HL-60 (cell line): Measurements from ENCODE around the gene TDRD12.
A peak's percentile ranks its signal among the peaks of the same experiment; 100 is the strongest.
"Not testable (repeated sequence)": the region's sequence is repeated elsewhere in the genome, so short reads cannot be mapped to it uniquely, and the experiment has no call there.

Experiments used
- DNase-seq, 2 experiments: peaks; one replicate each; pipeline ENCODE4 v3.0.0-alpha.2; 2010 to 2020; ENCODE audit warnings: low read depth in 1 of 2, low spot score in 1 of 2
- H3K27ac ChIP-seq: fragments of 250-450 bp; sonication (Bioruptor Pico); replicated peaks from 2 replicates; pipeline ENCODE4 v1.5.1; 2020; ENCODE audit warnings: mild to moderate bottlenecking, moderate library complexity
- H3K27me3 ChIP-seq: fragments of 250-450 bp; sonication (Bioruptor Pico); 2 replicates; pipeline ENCODE4 v1.5.1; 2021; ENCODE audit warnings: mild to moderate bottlenecking, moderate library complexity; ENCODE audit not compliant: insufficient read depth, poor library complexity, severe bottlenecking
- H3K4me3 ChIP-seq: replicated peaks from 2 replicates; pipeline ENCODE4 v1.5.1; 2011; ENCODE audit warnings: mild to moderate bottlenecking, control low read depth, low read length; ENCODE audit not compliant: insufficient read depth
- CTCF ChIP-seq: IDR thresholded peaks from one replicate; pipeline ENCODE4 v1.5.1; 2011; ENCODE audit warnings: low read length, control low read depth, inconsistent platforms; ENCODE audit not compliant: insufficient read depth
- GABPA ChIP-seq: IDR thresholded peaks from 2 replicates; pipeline ENCODE4 v1.6.1; 2012; ENCODE audit warnings: low read depth
- POLR2AphosphoS5 ChIP-seq: IDR thresholded peaks from 2 replicates; pipeline ENCODE4 v1.6.1; 2012; ENCODE audit warnings: low read depth
- SPI1 ChIP-seq: IDR thresholded peaks from 2 replicates; pipeline ENCODE4 v1.6.1; 2012; ENCODE audit warnings: low read depth, mild to moderate bottlenecking, borderline replicate concordance
- TF ChIP-seq, protein P1 (sequence below): IDR thresholded peaks from 2 replicates; pipeline ENCODE4 v1.6.1; 2012; ENCODE audit warnings: low read depth; ENCODE audit not compliant: insufficient replicate concordance

The TDRD12 gene

GRCh38 chr19:32744555-32745325 is 25.2 kb downstream of the TDRD12 start:
- no peak for TF ChIP-seq SPI1
- TF ChIP-seq, protein P1, sequence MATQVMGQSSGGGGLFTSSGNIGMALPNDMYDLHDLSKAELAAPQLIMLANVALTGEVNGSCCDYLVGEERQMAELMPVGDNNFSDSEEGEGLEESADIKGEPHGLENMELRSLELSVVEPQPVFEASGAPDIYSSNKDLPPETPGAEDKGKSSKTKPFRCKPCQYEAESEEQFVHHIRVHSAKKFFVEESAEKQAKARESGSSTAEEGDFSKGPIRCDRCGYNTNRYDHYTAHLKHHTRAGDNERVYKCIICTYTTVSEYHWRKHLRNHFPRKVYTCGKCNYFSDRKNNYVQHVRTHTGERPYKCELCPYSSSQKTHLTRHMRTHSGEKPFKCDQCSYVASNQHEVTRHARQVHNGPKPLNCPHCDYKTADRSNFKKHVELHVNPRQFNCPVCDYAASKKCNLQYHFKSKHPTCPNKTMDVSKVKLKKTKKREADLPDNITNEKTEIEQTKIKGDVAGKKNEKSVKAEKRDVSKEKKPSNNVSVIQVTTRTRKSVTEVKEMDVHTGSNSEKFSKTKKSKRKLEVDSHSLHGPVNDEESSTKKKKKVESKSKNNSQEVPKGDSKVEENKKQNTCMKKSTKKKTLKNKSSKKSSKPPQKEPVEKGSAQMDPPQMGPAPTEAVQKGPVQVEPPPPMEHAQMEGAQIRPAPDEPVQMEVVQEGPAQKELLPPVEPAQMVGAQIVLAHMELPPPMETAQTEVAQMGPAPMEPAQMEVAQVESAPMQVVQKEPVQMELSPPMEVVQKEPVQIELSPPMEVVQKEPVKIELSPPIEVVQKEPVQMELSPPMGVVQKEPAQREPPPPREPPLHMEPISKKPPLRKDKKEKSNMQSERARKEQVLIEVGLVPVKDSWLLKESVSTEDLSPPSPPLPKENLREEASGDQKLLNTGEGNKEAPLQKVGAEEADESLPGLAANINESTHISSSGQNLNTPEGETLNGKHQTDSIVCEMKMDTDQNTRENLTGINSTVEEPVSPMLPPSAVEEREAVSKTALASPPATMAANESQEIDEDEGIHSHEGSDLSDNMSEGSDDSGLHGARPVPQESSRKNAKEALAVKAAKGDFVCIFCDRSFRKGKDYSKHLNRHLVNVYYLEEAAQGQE: no peak
- TF ChIP-seq GABPA: no peak
- no peak for TF ChIP-seq POLR2AphosphoS5
- TF ChIP-seq CTCF: no peak

DNA sequence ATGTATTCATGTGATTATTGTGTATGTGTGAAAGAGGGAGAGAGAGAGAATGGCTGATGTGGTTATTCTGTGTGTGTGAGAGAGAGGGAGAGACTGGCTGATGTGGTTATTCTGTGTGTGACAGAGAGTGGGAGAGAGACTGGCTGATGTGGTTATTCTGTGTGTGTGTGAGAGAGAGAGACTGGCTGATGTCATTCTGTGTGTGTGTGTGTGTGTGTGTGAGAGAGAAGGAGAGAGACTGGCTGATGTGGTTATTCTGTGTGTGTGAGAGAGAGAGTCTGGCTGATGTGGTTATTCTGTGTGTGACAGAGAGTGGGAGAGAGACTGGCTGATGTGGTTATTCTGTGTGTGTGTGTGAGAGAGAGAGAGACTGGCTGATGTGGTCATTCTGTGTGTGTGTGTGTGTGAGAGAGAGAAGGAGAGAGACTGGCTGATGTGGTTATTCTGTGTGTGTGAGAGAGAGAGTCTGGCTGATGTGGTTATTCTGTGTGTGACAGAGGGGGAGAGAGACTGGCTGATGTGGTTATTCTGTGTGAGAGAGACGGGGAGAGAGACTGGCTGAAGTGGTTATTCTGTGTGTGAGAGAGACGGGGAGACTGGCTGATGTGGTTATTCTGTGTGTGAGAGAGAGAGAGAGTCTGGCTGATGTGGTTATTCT is 26.2 kb downstream of the TDRD12 start:
- H3K4me3 ChIP-seq, DNase-seq, H3K27ac ChIP-seq, H3K27me3 ChIP-seq: not testable (repeated sequence)

More at GRCh38 chr19:32744555-32745325, 25.2 kb downstream of the TDRD12 start:
- no peaks in the 10 kb centered on the region for H3K27me3 ChIP-seq
- no peak overlapping the region for H3K4me3 ChIP-seq
- no peak overlapping the region for H3K27ac ChIP-seq
- no peak for DNase-seq

DNA sequence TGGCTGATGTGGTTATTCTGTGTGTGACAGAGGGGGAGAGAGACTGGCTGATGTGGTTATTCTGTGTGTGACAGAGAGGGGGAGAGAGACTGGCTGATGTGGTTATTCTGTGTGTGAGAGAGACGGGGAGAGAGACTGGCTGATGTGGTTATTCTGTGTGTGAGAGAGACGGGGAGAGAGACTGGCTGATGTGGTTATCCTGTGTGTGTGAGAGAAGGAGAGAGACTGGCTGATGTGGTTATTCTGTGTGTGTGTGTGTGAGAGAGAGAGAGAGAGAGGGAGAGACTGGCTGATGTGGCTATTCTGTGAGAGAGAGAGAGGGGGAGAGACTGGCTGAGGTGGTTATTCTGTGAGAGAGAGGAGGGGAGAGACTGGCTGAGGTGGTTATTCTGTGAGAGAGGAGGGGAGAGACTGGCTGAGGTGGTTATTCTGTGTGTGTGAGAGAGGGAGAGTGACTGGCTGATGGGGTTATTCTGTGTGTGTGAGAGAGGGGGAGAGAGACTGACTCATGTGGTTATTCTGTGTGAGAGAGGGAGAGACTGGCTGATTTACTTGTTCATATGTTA is 27.1 kb downstream of the TDRD12 start:
- not testable (repeated sequence) for H3K27ac ChIP-seq, DNase-seq

DNA sequence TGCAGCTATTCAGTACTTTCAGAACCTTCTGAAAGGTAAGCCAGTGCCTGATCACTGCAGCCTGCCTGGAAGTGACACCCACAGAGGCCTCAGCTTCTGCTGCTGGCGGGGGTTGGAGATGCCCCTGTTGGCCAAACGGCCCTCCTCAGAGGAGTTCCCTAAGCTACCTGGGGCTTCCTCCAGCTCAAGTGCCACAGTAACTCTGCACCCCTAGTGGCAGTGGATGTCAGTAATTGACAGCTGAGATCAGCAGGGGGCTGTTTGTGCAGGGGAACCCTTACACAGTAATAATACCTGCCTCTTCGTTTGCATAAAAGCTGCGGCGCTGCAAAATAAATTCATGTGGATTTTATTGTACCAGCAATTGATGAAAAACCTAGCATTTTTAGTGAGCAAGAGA is 28.9 kb downstream of the TDRD12 start:
- no peaks in the 10 kb centered on the region for H3K27me3 ChIP-seq
- no peak overlapping the region for H3K27ac ChIP-seq
- peak in 1 of 2 experiments; percentile 13 for DNase-seq
- TF ChIP-seq POLR2AphosphoS5: no peak
- no peak for TF ChIP-seq CTCF
- TF ChIP-seq GABPA: no peak
- TF ChIP-seq, protein P1: no peak
- TF ChIP-seq SPI1: no peak
- H3K4me3 ChIP-seq: no peak overlapping the region

More for the DNA sequence above, 27.1 kb downstream of the TDRD12 start:
- H3K4me3 ChIP-seq, H3K27me3 ChIP-seq: not testable (repeated sequence)
